HG02885 (cell line): ENCODE results near the gene WFS1.

Source experiments
- ATAC-seq: cut with Tn5 transposase; IDR thresholded peaks from one replicate; pipeline ENCODE4 v1.9.1; 2021; ENCODE audit warnings: mild to moderate bottlenecking; ENCODE audit not compliant: unreplicated experiment, poor library complexity

The WFS1 gene

GRCh38 chr4:6235012-6235411 lies 34.6 kb upstream of the WFS1 start:
- no peak for ATAC-seq

- no peak for ATAC-seq
These were observed 33.6 kb upstream of the WFS1 start for GRCh38 chr4:6235901-6236640.

GRCh38 chr4:6236816-6237390 lies 32.7 kb upstream of the WFS1 start:
- no peak for ATAC-seq

- no peak for ATAC-seq
These were observed 30.2 kb upstream of the WFS1 start for GRCh38 chr4:6239486-6239885.

GRCh38 chr4:6239968-6240367 lies 29.7 kb upstream of the WFS1 start:
- no peak for ATAC-seq

GRCh38 chr4:6241062-6241845 lies 28.4 kb upstream of the WFS1 start:
- ATAC-seq: no peak

- ATAC-seq: no peak
These were observed 27.2 kb upstream of the WFS1 start for GRCh38 chr4:6242271-6243029.

- no peak for ATAC-seq
These were observed 24.1 kb upstream of the WFS1 start for GRCh38 chr4:6245246-6246169.

- ATAC-seq: no peak
These were observed 23.4 kb upstream of the WFS1 start for GRCh38 chr4:6246170-6246634.

GRCh38 chr4:6248394-6248793 lies 21.3 kb upstream of the WFS1 start:
- no peak for ATAC-seq

GRCh38 chr4:6250235-6250983 lies 19.2 kb upstream of the WFS1 start:
- no peak for ATAC-seq

- ATAC-seq: no peak
These were observed 18.7 kb upstream of the WFS1 start for GRCh38 chr4:6250984-6251295.

GRCh38 chr4:6251365-6251764 lies 18.3 kb upstream of the WFS1 start:
- ATAC-seq: no peak

GRCh38 chr4:6252051-6252450 lies 17.6 kb upstream of the WFS1 start:
- no peak for ATAC-seq

GRCh38 chr4:6253111-6253510 lies 16.5 kb upstream of the WFS1 start:
- ATAC-seq: no peak

GRCh38 chr4:6253961-6254360 lies 15.7 kb upstream of the WFS1 start:
- ATAC-seq: no peak

GRCh38 chr4:6256141-6256540 lies 13.5 kb upstream of the WFS1 start:
- ATAC-seq: no peak

- no peak for ATAC-seq
These were observed 12.2 kb upstream of the WFS1 start for GRCh38 chr4:6257247-6258025.
